Smooth muscle cell (in vitro differentiated cells): ENCODE measurements around the gene KAT6B. TPM values are rescaled to one million over a fixed set of nuclear protein-coding genes. Genes with fewer than 3 reads are reported as not detected.

Experiments used
- DNase-seq: peaks from one replicate; lab custom pipeline; 2025; ENCODE audit not compliant: unreplicated experiment; lab: John Stamatoyannopoulos, UW
- H2AFZ ChIP-seq: fragments of 200-600 bp; sonication (generic); 2 replicates; pipeline ENCODE4 v1.6.0; 2016; ENCODE audit warnings: antibody characterized with exemption, low read depth, mild to moderate bottlenecking
- H3F3A ChIP-seq: fragments of 200-600 bp; sonication (generic); 2 replicates; pipeline ENCODE4 v1.6.0; 2017; ENCODE audit warnings: antibody characterized with exemption, low read depth
- H3K27ac ChIP-seq: fragments of 200-600 bp; sonication (generic); 2 replicates; pipeline ENCODE4 v1.5.1; 2016; ENCODE audit warnings: low read depth, mild to moderate bottlenecking
- H3K27me3 ChIP-seq: fragments of 200-600 bp; sonication (generic); 2 replicates; pipeline ENCODE4 v1.6.1; 2016; ENCODE audit warnings: low read depth, mild to moderate bottlenecking
- H3K36me3 ChIP-seq: fragments of 200-600 bp; sonication (generic); 2 replicates; pipeline ENCODE4 v1.5.1; 2016; ENCODE audit warnings: low read depth
- H3K4me1 ChIP-seq: fragments of 200-600 bp; sonication (generic); 2 replicates; pipeline ENCODE4 v1.5.1; 2016; ENCODE audit warnings: low read depth
- H3K4me2 ChIP-seq: fragments of 200-600 bp; sonication (generic); 2 replicates; pipeline ENCODE4 v1.6.0; 2016; ENCODE audit warnings: mild to moderate bottlenecking
- H3K4me3 ChIP-seq: fragments of 200-600 bp; sonication (generic); 2 replicates; pipeline ENCODE4 v1.5.1; 2016; ENCODE audit warnings: mild to moderate bottlenecking
- H3K79me2 ChIP-seq: fragments of 200-600 bp; sonication (generic); 2 replicates; pipeline ENCODE4 v1.6.0; 2016; ENCODE audit warnings: low read depth, mild to moderate bottlenecking
- H3K9ac ChIP-seq: fragments of 200-600 bp; sonication (generic); 2 replicates; pipeline ENCODE4 v1.6.0; 2016; ENCODE audit warnings: low read depth
- H3K9me3 ChIP-seq: fragments of 200-600 bp; sonication (generic); replicated peaks from 2 replicates; pipeline ENCODE4 v1.5.1; 2016; ENCODE audit warnings: low read depth
- H4K20me1 ChIP-seq: fragments of 200-600 bp; sonication (generic); 2 replicates; pipeline ENCODE4 v1.6.0; 2016; ENCODE audit warnings: low read depth
- WGBS: methylation state at CpG from one replicate; pipeline ENCODE4 v1.1.7; 2016; ENCODE audit warnings: low lambda C conversion rate; 5-methylcytosine and 5-hydroxymethylcytosine counted together
- polyA plus RNA-seq: library from polyadenylated mRNA; unstranded; fragments of >200 nt; fragmentation: Nextera tagmentation; extraction: Ambion mirVana; gene quantifications from 2 replicates; pipeline ENCODE4 v1.2.1, GENCODE V29; 2016
- total RNA-seq: library from RNA; depleted of rRNA; stranded (reverse); fragments of >200 nt; gene quantifications from 2 replicates; pipeline ENCODE4 v1.2.3, GENCODE V29; 2014
- TF ChIP-seq, protein P1 (sequence below): fragments of 200-600 bp; sonication (generic); IDR thresholded peaks from 2 replicates; pipeline ENCODE4 v1.5.1; 2017; ENCODE audit warnings: borderline replicate concordance, mild to moderate bottlenecking, antibody characterized with exemption; ENCODE audit not compliant: insufficient read depth, poor library complexity, severe bottlenecking

Gene KAT6B
- total and polyA plus RNA-seq, 2 experiments from 2014 or later: 9.0 to 19.8 TPM

DNA sequence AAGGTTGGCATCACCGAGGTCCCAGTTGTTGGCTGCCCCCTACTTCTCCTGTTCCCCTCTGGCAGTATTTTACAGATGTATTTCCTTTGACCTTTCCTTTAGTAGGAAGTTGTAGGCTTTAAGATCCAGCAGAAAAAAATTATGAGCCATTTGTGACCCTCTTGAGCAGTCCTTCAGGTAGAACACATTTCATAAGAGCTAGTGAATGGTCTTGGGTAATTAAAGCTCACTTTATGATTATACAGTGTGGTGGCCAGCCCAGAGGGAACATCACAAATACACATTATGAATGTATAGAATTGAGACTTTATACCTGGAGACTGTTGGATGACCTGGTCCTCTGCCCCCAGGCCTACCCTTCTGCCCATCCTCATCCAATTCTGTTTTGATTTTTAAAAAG is 57.0 kb downstream of the KAT6B start:
- no peak overlapping the region for H3K27ac ChIP-seq
- no peak overlapping the region for H3K4me3 ChIP-seq
- H3K9ac ChIP-seq: no peak overlapping the region
- peaks cover 95% of the 10 kb centered on the region for H4K20me1 ChIP-seq
- no peaks in the 10 kb centered on the region for H3K27me3 ChIP-seq
- WGBS: 100% methylated on average over 1 of the region's 1 CpG
- no peak overlapping the region for H3K4me2 ChIP-seq
- H3K9me3 ChIP-seq: no peaks in the 10 kb centered on the region
- no peaks in the 10 kb centered on the region for H3F3A ChIP-seq
- H3K36me3 ChIP-seq: no peaks in the 10 kb centered on the region
- H3K79me2 ChIP-seq: peaks cover 6% of the 10 kb centered on the region
- no peaks in the 10 kb centered on the region for H3K4me1 ChIP-seq
- no peak for DNase-seq
- no peak overlapping the region for H2AFZ ChIP-seq
- TF ChIP-seq, protein P1, sequence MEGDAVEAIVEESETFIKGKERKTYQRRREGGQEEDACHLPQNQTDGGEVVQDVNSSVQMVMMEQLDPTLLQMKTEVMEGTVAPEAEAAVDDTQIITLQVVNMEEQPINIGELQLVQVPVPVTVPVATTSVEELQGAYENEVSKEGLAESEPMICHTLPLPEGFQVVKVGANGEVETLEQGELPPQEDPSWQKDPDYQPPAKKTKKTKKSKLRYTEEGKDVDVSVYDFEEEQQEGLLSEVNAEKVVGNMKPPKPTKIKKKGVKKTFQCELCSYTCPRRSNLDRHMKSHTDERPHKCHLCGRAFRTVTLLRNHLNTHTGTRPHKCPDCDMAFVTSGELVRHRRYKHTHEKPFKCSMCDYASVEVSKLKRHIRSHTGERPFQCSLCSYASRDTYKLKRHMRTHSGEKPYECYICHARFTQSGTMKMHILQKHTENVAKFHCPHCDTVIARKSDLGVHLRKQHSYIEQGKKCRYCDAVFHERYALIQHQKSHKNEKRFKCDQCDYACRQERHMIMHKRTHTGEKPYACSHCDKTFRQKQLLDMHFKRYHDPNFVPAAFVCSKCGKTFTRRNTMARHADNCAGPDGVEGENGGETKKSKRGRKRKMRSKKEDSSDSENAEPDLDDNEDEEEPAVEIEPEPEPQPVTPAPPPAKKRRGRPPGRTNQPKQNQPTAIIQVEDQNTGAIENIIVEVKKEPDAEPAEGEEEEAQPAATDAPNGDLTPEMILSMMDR: no peak

DNA sequence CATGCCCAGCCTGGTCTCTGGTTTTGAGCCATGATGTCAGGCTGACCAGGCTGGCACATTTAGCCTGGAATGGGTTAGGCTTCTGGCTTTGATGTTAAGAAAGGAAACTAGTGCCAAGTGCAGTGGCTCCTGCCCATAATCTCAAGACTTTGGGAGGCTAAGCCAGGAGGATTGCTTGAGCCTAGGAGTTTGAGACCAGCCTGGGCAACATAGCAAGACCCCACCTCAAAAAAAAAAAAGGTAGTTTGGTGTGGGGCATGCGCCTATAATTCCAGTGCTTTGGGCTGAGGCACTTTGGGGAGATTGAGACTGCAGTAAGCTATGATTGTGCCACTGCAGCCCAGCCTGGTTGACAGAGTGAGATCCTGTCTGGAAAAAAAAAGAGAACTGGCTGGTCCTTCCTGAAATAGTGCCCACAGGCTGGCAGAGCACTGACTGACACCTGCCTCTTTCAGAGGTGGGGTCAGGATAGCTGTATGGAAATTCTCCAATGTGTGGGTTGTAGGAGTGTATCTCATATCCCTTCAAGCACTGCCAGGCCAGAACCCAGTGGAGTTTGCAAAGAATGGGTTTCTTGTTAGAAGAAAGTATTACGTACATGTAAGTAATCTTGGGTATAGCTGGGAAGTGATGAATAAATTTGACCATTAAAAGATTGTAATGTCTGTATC is 61.3 kb downstream of the KAT6B start:
- Histone ChIP-seq H3K4me2 (no peak overlapping the region), H3F3A (no peaks in the 10 kb centered on the region), H4K20me1 (peaks cover 95% of the 10 kb centered on the region), H3K27me3 (no peaks in the 10 kb centered on the region), H3K9me3 (no peaks in the 10 kb centered on the region), H3K36me3 (no peaks in the 10 kb centered on the region), H3K27ac (no peak overlapping the region), H3K4me3 (no peak overlapping the region), H3K79me2 (peaks cover 13% of the 10 kb centered on the region), H2AFZ (no peak overlapping the region), H3K9ac (no peak overlapping the region), H3K4me1 (no peaks in the 10 kb centered on the region)
- 98% methylated on average over 2 of the region's 2 CpGs for WGBS
- no peak for DNase-seq
- TF ChIP-seq, protein P1: no peak

DNA sequence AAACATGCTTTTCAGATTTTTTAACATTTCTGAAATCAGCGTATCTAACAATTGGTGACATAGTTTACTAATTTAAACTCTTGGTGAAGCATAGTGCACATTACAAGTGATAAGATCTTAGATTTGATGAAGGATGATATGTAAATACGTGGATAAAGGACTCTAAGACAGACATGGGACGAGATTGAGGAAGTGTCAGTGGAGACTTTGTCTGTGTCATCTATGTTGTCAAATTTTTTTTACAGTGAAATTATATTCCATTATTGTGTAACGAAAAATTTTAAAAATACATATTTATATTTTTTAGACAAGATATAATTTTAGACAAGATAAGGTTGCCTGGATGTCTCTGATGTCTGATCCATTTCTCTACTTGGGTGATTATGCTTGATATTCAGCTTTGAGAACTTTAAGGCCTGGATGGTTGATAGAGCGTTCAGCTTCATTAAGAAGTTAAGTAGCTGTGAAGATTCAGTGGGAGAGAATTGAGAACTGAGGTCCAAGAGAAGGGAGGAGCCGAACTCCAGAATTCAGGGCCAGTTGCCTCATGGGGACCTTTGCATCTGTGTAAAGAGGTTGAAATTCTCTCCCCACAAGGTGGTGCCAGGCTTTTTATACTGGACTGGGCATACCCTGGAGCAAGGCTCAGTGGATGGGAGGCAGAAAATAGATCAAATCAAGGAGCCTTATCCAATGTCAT is 62.7 kb downstream of the KAT6B start:
- 96% methylated on average over 6 of the region's 6 CpGs for WGBS
- Histone ChIP-seq H3F3A (no peaks in the 10 kb centered on the region), H2AFZ (no peak overlapping the region), H3K4me3 (no peak overlapping the region), H4K20me1 (peaks cover 95% of the 10 kb centered on the region), H3K36me3 (no peaks in the 10 kb centered on the region), H3K9ac (no peak overlapping the region), H3K79me2 (peaks cover 22% of the 10 kb centered on the region), H3K4me1 (no peaks in the 10 kb centered on the region), H3K4me2 (no peak overlapping the region), H3K27me3 (no peaks in the 10 kb centered on the region), H3K27ac (no peak overlapping the region), H3K9me3 (no peaks in the 10 kb centered on the region)
- no peak for DNase-seq
- TF ChIP-seq, protein P1: no peak

DNA sequence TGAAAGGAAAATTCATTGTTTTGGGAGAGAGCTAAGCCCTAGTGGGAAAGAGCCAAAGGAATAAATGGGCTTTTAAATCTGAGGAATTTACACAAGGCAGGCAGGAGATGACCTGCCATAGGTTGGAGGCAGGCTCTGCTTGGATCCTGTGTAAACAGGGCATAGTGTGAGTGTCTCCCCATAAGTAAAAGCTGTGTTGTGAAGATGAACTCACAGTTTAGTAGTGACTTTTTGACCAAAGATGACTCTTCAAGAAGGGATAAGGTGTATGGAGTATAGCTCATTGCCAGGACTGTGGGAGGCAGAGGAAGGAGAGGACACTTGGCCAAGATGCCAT is 63.2 kb downstream of the KAT6B start:
- no peak for DNase-seq
- H2AFZ ChIP-seq: no peak overlapping the region
- H3K36me3 ChIP-seq: no peaks in the 10 kb centered on the region
- TF ChIP-seq, protein P1: no peak
- H3K9ac ChIP-seq: no peak overlapping the region
- no peaks in the 10 kb centered on the region for H3K27me3 ChIP-seq
- H3K79me2 ChIP-seq: peaks cover 22% of the 10 kb centered on the region
- H4K20me1 ChIP-seq: peaks cover 95% of the 10 kb centered on the region
- H3K27ac ChIP-seq: no peak overlapping the region
- H3K4me3 ChIP-seq: no peak overlapping the region
- H3K9me3 ChIP-seq: no peaks in the 10 kb centered on the region
- no peaks in the 10 kb centered on the region for H3K4me1 ChIP-seq
- no peaks in the 10 kb centered on the region for H3F3A ChIP-seq
- no peak overlapping the region for H3K4me2 ChIP-seq
